Measurements from ENCODE around the gene KRTAP20-2.

- TF ChIP-seq POLR2A (IDR thresholded peaks at IDR 0.05; ENCODE audit: low read length) = no peak
- TF ChIP-seq GATA1 (IDR thresholded peaks at IDR 0.05; ENCODE audit: low read depth, low read length) = no peak
Observed at GRCh38 chr21:30646904-30647414, 12.0 kb downstream of the KRTAP20-2 start.
